Measurements from ENCODE around the gene MAPK1.
"Not testable (repeated sequence)": the region's sequence is repeated elsewhere in the genome, so short reads cannot be mapped to it uniquely, and the experiment has no call there.

MAPK1 gene

GRCh38 chr22:21867528-21868266 is at the start of gene MAPK1:
Gene MAPK1, minus strand, starts transcription at chr22:21867645. Its CDS starts 205 bp downstream, at chr22:21867440.
- peak; percentile 91 for DNase-seq

- no peak for DNase-seq
These were observed 49.0 kb upstream of the MAPK1 start for GRCh38 chr22:21916309-21916918.

- no peak for DNase-seq
These were observed 48.3 kb upstream of the MAPK1 start for GRCh38 chr22:21915624-21916308.

- not testable (repeated sequence) for DNase-seq
These were observed 46.7 kb upstream of the MAPK1 start for GRCh38 chr22:21914033-21914642.

- not testable (repeated sequence) for DNase-seq
These were observed 42.9 kb upstream of the MAPK1 start for GRCh38 chr22:21910367-21910766.

GRCh38 chr22:21909871-21910270 is 42.4 kb upstream of the MAPK1 start:
- DNase-seq = no peak

GRCh38 chr22:21907638-21908522 is 40.4 kb upstream of the MAPK1 start:
- no peak for DNase-seq

- not testable (repeated sequence) for DNase-seq
These were observed 37.8 kb upstream of the MAPK1 start for GRCh38 chr22:21905234-21905633.

- DNase-seq = no peak
These were observed 36.9 kb upstream of the MAPK1 start for GRCh38 chr22:21904250-21904789.

- no peak for DNase-seq
These were observed 35.8 kb upstream of the MAPK1 start for GRCh38 chr22:21903283-21903682.

- DNase-seq = no peak
These were observed 35.0 kb upstream of the MAPK1 start for GRCh38 chr22:21902296-21903087.

GRCh38 chr22:21898354-21898896 is 31.0 kb upstream of the MAPK1 start:
- DNase-seq = no peak

GRCh38 chr22:21896951-21897513 is 29.6 kb upstream of the MAPK1 start:
- no peak for DNase-seq

- not testable (repeated sequence) for DNase-seq
These were observed 28.8 kb upstream of the MAPK1 start for GRCh38 chr22:21896275-21896674.

- no peak for DNase-seq
These were observed 27.4 kb upstream of the MAPK1 start for GRCh38 chr22:21894799-21895198.

- no peak for DNase-seq
These were observed 22.0 kb upstream of the MAPK1 start for GRCh38 chr22:21889251-21889990.

- DNase-seq = no peak
These were observed 20.4 kb upstream of the MAPK1 start for GRCh38 chr22:21887841-21888240.

GRCh38 chr22:21883930-21884329 is 16.5 kb upstream of the MAPK1 start:
- DNase-seq = not testable (repeated sequence)

GRCh38 chr22:21882754-21883333 is 15.4 kb upstream of the MAPK1 start:
- DNase-seq = not testable (repeated sequence)

Measured in fibroblast of skin of right quadriceps (primary cell).